Thyroid gland (tissue), 4 donors: Measurements from ENCODE around the gene RGR.

ENCODE experiments used
- CTCF ChIP-seq, 6 experiments: fragments of 200-600 bp in 3 of 6; fragments of 450-650 bp in 3 of 6; sonication (generic) in 3 of 6; IDR thresholded peaks; one replicate each; pipeline ENCODE4 v1.5.1; 2016 to 2019; ENCODE audit warnings: antibody characterized with exemption in 6 of 6, mild to moderate bottlenecking in 2 of 6, inconsistent platforms in 1 of 6, moderate library complexity in 1 of 6
- POLR2A ChIP-seq, 2 donors: fragments of 450-650 bp; IDR thresholded peaks; one replicate each; pipeline ENCODE4 v1.6.1; 2017; ENCODE audit warnings: antibody characterized with exemption in 2 of 2, mild to moderate bottlenecking in 2 of 2, moderate library complexity in 1 of 2

GRCh38 chr10:84306751-84307384, 62.0 kb downstream of the RGR start:
- no peak for TF ChIP-seq CTCF (IDR thresholded peaks at IDR 0.05)
- no peak for TF ChIP-seq POLR2A (IDR thresholded peaks at IDR 0.05)
